Panc1 (cell line): ENCODE data around the gene HOXC4. TPM values are rescaled to one million over a fixed set of nuclear protein-coding genes. Genes with fewer than 3 reads are reported as not detected.

ENCODE experiments used
- ATAC-seq: fragments of 200-7000 bp; cut with Tn5 transposase; 2 replicates; pipeline ENCODE4 v1.9.1; 2020; ENCODE audit warnings: mild to moderate bottlenecking, moderate library complexity
- BruUV-seq: library from RNA; stranded (reverse); fragments of 400-500 nt; replicated peaks from 2 replicates; lab custom pipeline; 2021; lab: Mats Ljungman, UMichigan
- CTCF ChIA-PET: fragments of 300-600 bp; sonication (Branson Sonifier 250); formaldehyde crosslinking; loops from one replicate; lab custom pipeline; 2022; ENCODE audit warnings: antibody characterized with exemption; lab: Charles Lee
- POLR2A ChIA-PET: fragments of 300-600 bp; sonication (Branson Sonifier 250); formaldehyde crosslinking; loops from one replicate; lab custom pipeline; 2022; ENCODE audit warnings: antibody characterized with exemption; lab: Charles Lee
- DNase-seq: peaks from one replicate; pipeline ENCODE4 v3.0.0-alpha.2; 2010; ENCODE audit warnings: low read depth, low spot score
- H3K27ac ChIP-seq: 2 replicates; pipeline ENCODE4 v1.5.1; 2011; ENCODE audit warnings: mild to moderate bottlenecking, low read length, inconsistent platforms
- H3K27me3 ChIP-seq: fragments of 200-500 bp; sonication (Bioruptor generic); 2 replicates; pipeline ENCODE4 v1.6.0; 2014; ENCODE audit warnings: low read length, inconsistent platforms; ENCODE audit not compliant: control insufficient read depth, insufficient read depth
- H3K36me3 ChIP-seq: fragments of 200-500 bp; sonication (Bioruptor generic); 2 replicates; pipeline ENCODE4 v1.5.1; 2014; ENCODE audit warnings: inconsistent platforms, mild to moderate bottlenecking, low read length, moderate library complexity; ENCODE audit not compliant: control insufficient read depth, insufficient read depth
- H3K4me1 ChIP-seq: 2 replicates; pipeline ENCODE4 v1.5.1; 2011; ENCODE audit warnings: inconsistent platforms, mild to moderate bottlenecking, low read length, moderate library complexity; ENCODE audit not compliant: control insufficient read depth, insufficient read depth
- H3K4me3 ChIP-seq, 2 experiments: 2 replicates each; pipeline ENCODE4 v1.5.1; 2011 to 2012; ENCODE audit warnings: low read depth in 2 of 2, low read length in 2 of 2, mild to moderate bottlenecking in 2 of 2, inconsistent platforms in 1 of 2, moderate library complexity in 1 of 2
- H3K9me3 ChIP-seq: fragments of 200-500 bp; sonication (Bioruptor generic); 2 replicates; pipeline ENCODE4 v1.5.1; 2014; ENCODE audit warnings: low read depth, mild to moderate bottlenecking, inconsistent platforms, low read length, moderate library complexity; ENCODE audit not compliant: control insufficient read depth, insufficient read depth
- CTCF ChIP-seq: fragments of 450-650 bp; IDR thresholded peaks from 2 replicates; pipeline ENCODE4 v1.5.1; 2017; ENCODE audit warnings: mild to moderate bottlenecking
- POLR2AphosphoS5 ChIP-seq: IDR thresholded peaks from 2 replicates; pipeline ENCODE4 v1.6.1; 2012; ENCODE audit warnings: mild to moderate bottlenecking, low read depth, low read length, moderate library complexity
- REST ChIP-seq, 2 experiments: IDR thresholded peaks; 2 replicates each; pipeline ENCODE4 v1.6.1; 2011 to 2012; ENCODE audit warnings: low read depth in 2 of 2, control low read depth in 1 of 2, low read length in 1 of 2, mild to moderate bottlenecking in 1 of 2, moderate library complexity in 1 of 2; ENCODE audit not compliant: insufficient read depth in 1 of 2
- SIN3A ChIP-seq: IDR thresholded peaks from 2 replicates; pipeline ENCODE4 v1.6.1; 2012; ENCODE audit warnings: low read depth, mild to moderate bottlenecking, low read length, moderate library complexity, borderline replicate concordance; ENCODE audit not compliant: insufficient read depth
- TCF7L2 ChIP-seq: IDR thresholded peaks from 2 replicates; pipeline ENCODE4 v1.6.1; 2011; ENCODE audit warnings: mild to moderate bottlenecking, low read depth, low read length, inconsistent platforms
- in situ Hi-C: cut with HindIII; loops from 2 replicates; pipeline ENCODE4 v1.10.0; 2016; ENCODE audit warnings: low sequenced_read_pairs, low pct_unique_long_range_greater_than_20kb
- intact Hi-C: fragments of 100-400 bp; cut with micrococcal nuclease; formaldehyde crosslinking; loops from one replicate; pipeline ENCODE4 v1.10.0; 2022; ENCODE audit not compliant: unreplicated experiment
- total RNA-seq: library from RNA; stranded (reverse); gene quantifications from one replicate; pipeline ENCODE4 v1.2.1, GENCODE V29; 2021; ENCODE audit not compliant: unreplicated experiment

Gene HOXC4
- total RNA-seq, 1 experiment from 2014 or later, result 22.7 TPM

DNA sequence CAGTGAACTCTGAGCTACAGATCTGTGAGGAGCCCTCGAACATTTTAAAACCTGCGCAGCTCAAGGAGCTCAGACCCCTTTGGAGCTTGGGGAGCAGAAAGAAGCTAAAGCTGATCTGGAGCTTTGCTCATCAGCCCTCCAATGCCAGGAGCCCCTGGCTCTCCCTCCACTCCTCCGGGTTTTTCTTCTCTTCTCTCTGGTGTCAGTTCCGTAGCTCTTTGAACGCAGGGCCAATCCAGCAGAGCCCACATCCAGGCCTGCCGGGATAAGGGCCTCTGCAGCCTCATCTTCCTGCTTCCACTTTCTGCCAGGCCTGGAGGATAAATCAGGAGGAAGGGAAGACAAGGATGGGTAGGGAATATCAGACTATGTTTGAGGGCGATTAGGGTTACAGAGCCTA, 6.0 kb downstream of the HOXC4 start:
- CTCF ChIA-PET, result interaction anchor here (0.6 to 0.7 kb wide), 2 partner anchors 69 to 130 kb away, joined by 3 read pairs; no protein-coding TSS in a partner anchor
- POLR2A ChIA-PET, result no interaction called here
- Histone ChIP-seq H3K36me3 (no peaks in the 10 kb centered on the region), H3K4me3 (no peak overlapping the region), H3K9me3 (no peaks in the 10 kb centered on the region), H3K27ac (no peak overlapping the region), H3K4me1 (peaks cover 12% of the 10 kb centered on the region), H3K27me3 (no peaks in the 10 kb centered on the region)
- ATAC-seq (no peak), DNase-seq (no peak)
- in situ Hi-C loops (no loop called here), intact Hi-C loops (no loop called here)
- BruUV-seq, result no TSS peak
- TF ChIP-seq TCF7L2, result no peak
- no peak for TF ChIP-seq POLR2AphosphoS5
- no peak for TF ChIP-seq CTCF
- TF ChIP-seq REST (IDR thresholded peaks at IDR 0.05; ENCODE audit: insufficient read depth in 1 of 2, low read depth in 2 of 2, low read length in 1 of 2), result no peak
- no peak for TF ChIP-seq SIN3A

DNA sequence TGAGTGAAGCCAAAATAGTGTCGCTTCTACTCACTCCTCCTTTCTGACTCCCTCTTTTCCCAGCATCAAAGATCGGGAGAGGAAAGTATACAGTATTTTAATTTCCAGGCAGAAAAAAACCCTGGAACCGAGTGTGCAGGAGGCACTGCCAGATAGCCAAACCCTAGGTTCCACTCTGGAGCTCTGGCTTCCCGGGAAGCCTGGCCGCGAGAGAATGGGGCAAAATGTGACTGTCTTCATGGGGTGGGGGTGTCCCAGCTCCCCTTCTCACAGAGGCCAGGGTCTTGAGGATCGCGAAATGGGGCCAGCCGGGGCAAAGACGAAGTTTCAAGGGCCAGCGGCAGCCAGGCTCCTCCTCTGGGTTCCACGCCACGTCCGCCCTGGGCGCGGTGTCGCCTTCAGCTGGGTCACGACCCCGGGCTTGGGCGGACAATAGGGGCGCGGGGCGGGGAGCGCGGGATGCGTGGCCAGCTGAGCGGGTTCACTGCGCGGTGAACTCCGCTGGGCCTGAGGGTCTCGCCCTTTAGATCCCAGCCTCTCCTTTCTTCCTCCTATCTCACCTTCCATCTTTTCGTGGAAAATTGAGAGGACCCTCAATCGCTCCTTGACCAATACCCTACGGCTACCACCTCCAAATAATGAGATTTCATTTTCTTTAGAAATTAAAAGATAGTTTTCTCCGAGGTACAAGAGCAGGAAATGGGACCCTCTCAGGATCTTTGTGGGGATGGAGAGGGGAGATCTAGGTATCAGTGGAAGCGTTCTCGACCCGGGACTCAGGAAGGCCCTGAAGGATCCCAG, 6.7 kb downstream of the HOXC4 start:
- TF ChIP-seq CTCF (no peak), REST (IDR thresholded peaks at IDR 0.05; ENCODE audit: insufficient read depth in 1 of 2, low read depth in 2 of 2, low read length in 1 of 2) (no peak), POLR2AphosphoS5 (no peak), TCF7L2 (no peak)
- POLR2A ChIA-PET, result no interaction called here
- no peaks in the 10 kb centered on the region for H3K36me3 ChIP-seq
- ATAC-seq (no peak), DNase-seq (no peak)
- H3K4me3 ChIP-seq, result no peak overlapping the region
- H3K4me1 ChIP-seq, result peaks cover 10% of the 10 kb centered on the region
- CTCF ChIA-PET, result no interaction called here
- intact Hi-C loops, result no loop called here
- no peaks in the 10 kb centered on the region for H3K27me3 ChIP-seq
- in situ Hi-C loops, result no loop called here
- no TSS peak for BruUV-seq
- no peak overlapping the region for H3K27ac ChIP-seq
- H3K9me3 ChIP-seq, result no peaks in the 10 kb centered on the region
